Neural crest cell (in vitro differentiated cells): ENCODE measurements around the gene MTHFD2. TPM values are rescaled to one million over a fixed set of nuclear protein-coding genes. Genes with fewer than 3 reads are reported as not detected.
"Not testable (repeated sequence)": the region's sequence is repeated elsewhere in the genome, so short reads cannot be mapped to it uniquely, and the experiment has no call there.

ENCODE experiments used
- DNase-seq: peaks from one replicate; pipeline ENCODE4 v3.0.0; 2021; ENCODE audit warnings: low read depth, mixed read lengths, low spot score
- H3K27ac Mint-ChIP-seq: one replicate; pipeline ENCODE4 v1.8.0; 2021; ENCODE audit warnings: mild to moderate bottlenecking, mixed read lengths; ENCODE audit not compliant: unreplicated experiment
- H3K27me3 Mint-ChIP-seq: 2 replicates; pipeline ENCODE4 v1.8.0; 2021; ENCODE audit warnings: low read depth, mild to moderate bottlenecking, mixed read lengths
- H3K36me3 Mint-ChIP-seq: 2 replicates; pipeline ENCODE4 v1.8.0; 2021; ENCODE audit warnings: low read depth, mild to moderate bottlenecking, mixed read lengths
- H3K4me1 Mint-ChIP-seq: 2 replicates; pipeline ENCODE4 v1.8.0; 2021; ENCODE audit warnings: mixed read lengths
- H3K4me3 Mint-ChIP-seq: one replicate; pipeline ENCODE4 v1.8.0; 2021; ENCODE audit warnings: mild to moderate bottlenecking, mixed read lengths
- H3K9me3 Mint-ChIP-seq: 2 replicates; pipeline ENCODE4 v1.8.0; 2021; ENCODE audit warnings: mixed read lengths
- CTCF ChIP-seq: fragments of 200-600 bp; sonication (generic); conservative IDR thresholded peaks from 2 replicates; pipeline ENCODE4 v1.5.0; 2021; ENCODE audit warnings: antibody characterized with exemption, mild to moderate bottlenecking
- total RNA-seq: library from RNA; stranded (reverse); gene quantifications from 2 replicates; pipeline ENCODE4 v1.2.1, GENCODE V29; 2021

MTHFD2 gene
- total RNA-seq, 1 donor from 2014 or later, result 101 TPM

- no peak for DNase-seq
- H3K4me1 Mint-ChIP-seq, result peaks cover 28% of the 10 kb centered on the region
- H3K4me3 Mint-ChIP-seq, result no peak overlapping the region
- TF ChIP-seq CTCF, result no peak
- peak overlapping the region; percentile 52 for H3K27ac Mint-ChIP-seq
- H3K36me3 Mint-ChIP-seq, result peaks cover 4% of the 10 kb centered on the region
- H3K27me3 Mint-ChIP-seq, result no peaks in the 10 kb centered on the region
- no peaks in the 10 kb centered on the region for H3K9me3 Mint-ChIP-seq
Measured at GRCh38 chr2:74204436-74204835, 6.0 kb downstream of the MTHFD2 start.

DNA sequence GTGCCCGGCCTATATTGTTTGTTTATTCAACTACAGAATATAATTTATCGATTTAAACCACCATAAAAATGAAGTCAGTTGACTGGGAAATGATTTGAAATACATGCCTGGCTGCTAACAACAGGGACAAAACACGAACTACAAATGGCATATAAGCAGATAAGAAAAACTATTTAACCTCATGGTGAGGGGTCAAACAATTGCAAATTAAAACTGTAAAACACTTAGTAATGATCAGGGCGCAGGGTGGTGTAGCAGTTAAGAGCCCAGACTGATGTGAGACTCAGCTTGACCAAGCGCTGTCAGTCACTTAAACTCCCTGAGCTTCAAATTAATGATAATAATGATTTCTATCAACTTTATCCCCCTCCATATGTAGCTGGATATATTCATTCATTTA lies 6.7 kb downstream of the MTHFD2 start:
- no peak for DNase-seq
- peaks cover 7% of the 10 kb centered on the region for H3K36me3 Mint-ChIP-seq
- TF ChIP-seq CTCF, result no peak
- H3K27ac Mint-ChIP-seq, result no peak overlapping the region
- H3K4me1 Mint-ChIP-seq, result peaks cover 22% of the 10 kb centered on the region
- no peaks in the 10 kb centered on the region for H3K27me3 Mint-ChIP-seq
- no peak overlapping the region for H3K4me3 Mint-ChIP-seq
- H3K9me3 Mint-ChIP-seq, result no peaks in the 10 kb centered on the region

- Mint-ChIP-seq H3K9me3 (no peaks in the 10 kb centered on the region), H3K27ac (no peak overlapping the region), H3K4me3 (no peak overlapping the region), H3K36me3 (peaks cover 7% of the 10 kb centered on the region), H3K4me1 (peaks cover 17% of the 10 kb centered on the region), H3K27me3 (no peaks in the 10 kb centered on the region)
- TF ChIP-seq CTCF, result no peak
- no peak for DNase-seq
Measured at GRCh38 chr2:74205596-74205995, 7.2 kb downstream of the MTHFD2 start.

GRCh38 chr2:74206180-74206688 lies 7.8 kb downstream of the MTHFD2 start:
- peaks cover 7% of the 10 kb centered on the region for H3K36me3 Mint-ChIP-seq
- H3K27me3 Mint-ChIP-seq, result no peaks in the 10 kb centered on the region
- H3K27ac Mint-ChIP-seq, result peak overlapping the region; percentile 70
- peaks cover 12% of the 10 kb centered on the region for H3K4me1 Mint-ChIP-seq
- no peak for DNase-seq
- no peak overlapping the region for H3K4me3 Mint-ChIP-seq
- no peaks in the 10 kb centered on the region for H3K9me3 Mint-ChIP-seq
- no peak for TF ChIP-seq CTCF

DNA sequence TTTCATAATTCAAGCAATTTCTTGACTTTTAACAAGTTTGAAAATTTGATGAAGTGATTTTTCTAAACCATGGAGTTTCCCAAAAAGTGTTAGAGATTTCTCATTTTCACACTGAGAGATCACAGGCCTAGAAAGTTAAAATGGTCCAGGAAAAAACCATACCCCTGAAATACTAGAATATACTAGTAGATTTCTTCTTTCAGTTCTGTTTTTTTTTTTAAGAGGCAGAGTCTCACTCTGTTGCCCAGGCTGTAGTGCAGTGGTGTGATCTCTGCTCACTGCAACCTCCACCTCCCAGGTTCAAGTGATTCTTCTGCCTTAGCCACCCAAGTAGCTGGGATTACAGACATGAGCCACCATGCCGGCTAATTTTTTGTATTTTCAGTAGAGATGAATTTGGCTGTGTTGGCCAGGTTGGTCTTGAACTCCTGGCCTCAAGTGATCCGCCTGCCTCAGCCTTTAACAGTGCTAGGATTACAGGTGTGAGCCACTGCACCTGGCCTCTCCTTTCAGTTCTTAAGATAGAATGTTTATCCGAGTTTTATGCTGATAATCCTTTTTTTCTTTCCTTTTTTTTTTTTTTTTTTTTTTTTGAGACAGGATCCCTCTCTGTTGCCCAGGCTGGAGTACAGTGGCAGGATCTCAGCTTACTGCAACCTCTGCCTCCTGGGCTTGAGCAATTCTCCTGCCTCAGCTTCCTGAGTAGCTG lies 14.4 kb downstream of the MTHFD2 start:
- Mint-ChIP-seq H3K27me3 (no peaks in the 10 kb centered on the region), H3K4me3 (no peak overlapping the region), H3K9me3 (no peaks in the 10 kb centered on the region), H3K4me1 (no peaks in the 10 kb centered on the region), H3K36me3 (peaks cover 12% of the 10 kb centered on the region), H3K27ac (no peak overlapping the region)
- no peak for TF ChIP-seq CTCF
- DNase-seq, result no peak

GRCh38 chr2:74215771-74216170 lies 17.4 kb downstream of the MTHFD2 start:
- not testable (repeated sequence) for H3K27me3 Mint-ChIP-seq, H3K36me3 Mint-ChIP-seq, H3K4me3 Mint-ChIP-seq, DNase-seq, H3K27ac Mint-ChIP-seq, H3K9me3 Mint-ChIP-seq, H3K4me1 Mint-ChIP-seq
